Endodermal cell (in vitro differentiated cells): ENCODE data around the gene RUFY2. TPM values are rescaled to one million over a fixed set of nuclear protein-coding genes. Genes with fewer than 3 reads are reported as not detected.

Experiments
- DNase-seq: peaks from one replicate; pipeline ENCODE4 v3.0.0-alpha.2; 2017
- H3K27ac ChIP-seq: 2 replicates; pipeline ENCODE4 v1.5.1; 2013; ENCODE audit warnings: mild to moderate bottlenecking, low read depth, low read length, moderate library complexity
- H3K27me3 ChIP-seq: 2 replicates; pipeline ENCODE4 v1.6.1; 2013; ENCODE audit warnings: mild to moderate bottlenecking, low read length, moderate library complexity; ENCODE audit not compliant: insufficient read depth, control insufficient read depth, poor library complexity, severe bottlenecking
- H3K36me3 ChIP-seq: 2 replicates; pipeline ENCODE4 v1.7.0; 2013; ENCODE audit warnings: mild to moderate bottlenecking, low read length, moderate library complexity; ENCODE audit not compliant: control insufficient read depth, insufficient read depth
- H3K4me1 ChIP-seq: one replicate; pipeline ENCODE4 v1.7.0; 2013; ENCODE audit warnings: low read length; ENCODE audit not compliant: control insufficient read depth, insufficient read depth
- H3K4me3 ChIP-seq: 2 replicates; pipeline ENCODE4 v1.5.1; 2013; ENCODE audit warnings: mild to moderate bottlenecking, low read length, moderate library complexity
- H3K9ac ChIP-seq: 2 replicates; pipeline ENCODE4 v1.6.1; 2013; ENCODE audit warnings: mild to moderate bottlenecking, low read length, moderate library complexity; ENCODE audit not compliant: poor library complexity, severe bottlenecking; ENCODE audit errors: extremely low read depth
- H3K9me3 ChIP-seq: 2 replicates; pipeline ENCODE4 v1.6.1; 2013; ENCODE audit warnings: mild to moderate bottlenecking, low read length, moderate library complexity; ENCODE audit not compliant: control insufficient read depth
- H3K27ac Mint-ChIP-seq: 2 replicates; pipeline ENCODE4 v1.8.0; 2020; ENCODE audit warnings: mixed read lengths
- H3K27me3 Mint-ChIP-seq: 2 replicates; pipeline ENCODE4 v1.8.0; 2021; ENCODE audit warnings: mild to moderate bottlenecking, mixed read lengths; ENCODE audit not compliant: insufficient read depth
- H3K36me3 Mint-ChIP-seq: 2 replicates; pipeline ENCODE4 v1.8.0; 2020; ENCODE audit warnings: low read depth, mixed read lengths
- H3K4me1 Mint-ChIP-seq: 2 replicates; pipeline ENCODE4 v1.8.0; 2020; ENCODE audit warnings: mixed read lengths
- H3K4me3 Mint-ChIP-seq: 2 replicates; pipeline ENCODE4 v1.8.0; 2020; ENCODE audit warnings: mild to moderate bottlenecking, moderate library complexity, mixed read lengths
- H3K9me3 Mint-ChIP-seq: 2 replicates; pipeline ENCODE4 v1.8.0; 2020; ENCODE audit warnings: mild to moderate bottlenecking, mixed read lengths
- CTCF ChIP-seq: fragments of 200-600 bp; sonication (generic); conservative IDR thresholded peaks from 2 replicates; pipeline ENCODE4 v1.5.0; 2021; ENCODE audit warnings: antibody characterized with exemption, mild to moderate bottlenecking
- WGBS, 2 experiments: methylation state at CpG; one replicate each; pipeline versions ENCODE4 v1.1.5 to v1.1.7; 2013; ENCODE audit warnings: missing lambda C conversion rate in 2 of 2, mixed read lengths in 1 of 2; ENCODE audit not compliant: insufficient coverage in 1 of 2, insufficient read length in 1 of 2; 5-methylcytosine and 5-hydroxymethylcytosine counted together
- total RNA-seq, 2 donors: library from RNA; stranded (reverse); fragmentation: NEBNext Ultra II Directional in 1 of 2; extraction: Animal tissue kit (Norgen Biotek cat#: 25700) in 1 of 2; gene quantifications; 2 replicates in 1 of 2; 3 replicates in 1 of 2; pipeline ENCODE4 v1.2.1, GENCODE V29; 2021

RUFY2 gene
- total RNA-seq, 2 donors from 2014 or later = 21.1 to 26.9 TPM

GRCh38 chr10:68442971-68443370 lies 35.9 kb upstream of the RUFY2 start:
- no peak for DNase-seq
- Mint-ChIP-seq H3K27me3 (no peaks in the 10 kb centered on the region), H3K4me3 (no peak overlapping the region), H3K9me3 (no peaks in the 10 kb centered on the region), H3K4me1 (no peaks in the 10 kb centered on the region), H3K36me3 (peaks cover 46% of the 10 kb centered on the region), H3K27ac (no peak overlapping the region)
- WGBS, 2 experiments = 94 to 100% methylated on average over 2 of the region's 2 CpGs
- no peaks in the 10 kb centered on the region for H3K27me3 ChIP-seq
- TF ChIP-seq CTCF = no peak
- peaks cover 57% of the 10 kb centered on the region for H3K36me3 ChIP-seq
- H3K4me3 ChIP-seq = no peak overlapping the region
- no peak overlapping the region for H3K27ac ChIP-seq
- H3K9ac ChIP-seq = no peak overlapping the region
- H3K9me3 ChIP-seq = no peaks in the 10 kb centered on the region
- H3K4me1 ChIP-seq = no peaks in the 10 kb centered on the region

GRCh38 chr10:68440898-68441297 lies 33.8 kb upstream of the RUFY2 start:
- Histone ChIP-seq H3K4me3 (no peak overlapping the region), H3K36me3 (peaks cover 60% of the 10 kb centered on the region), H3K9me3 (no peaks in the 10 kb centered on the region), H3K27ac (no peak overlapping the region), H3K27me3 (no peaks in the 10 kb centered on the region), H3K4me1 (no peaks in the 10 kb centered on the region), H3K9ac (no peak overlapping the region)
- DNase-seq = no peak
- Mint-ChIP-seq H3K4me1 (no peaks in the 10 kb centered on the region), H3K36me3 (peaks cover 52% of the 10 kb centered on the region), H3K9me3 (no peaks in the 10 kb centered on the region), H3K27ac (no peak overlapping the region), H3K4me3 (no peak overlapping the region), H3K27me3 (no peaks in the 10 kb centered on the region)
- TF ChIP-seq CTCF = no peak
- 80 to 93% methylated on average over 2 to 3 of the region's 3 CpGs for WGBS, 2 experiments

- H3K4me3 Mint-ChIP-seq = no peak overlapping the region
- H3K27me3 ChIP-seq = no peaks in the 10 kb centered on the region
- DNase-seq = no peak
- H3K4me1 Mint-ChIP-seq = no peaks in the 10 kb centered on the region
- H3K27ac ChIP-seq = no peak overlapping the region
- peaks cover 66% of the 10 kb centered on the region for H3K36me3 Mint-ChIP-seq
- H3K9me3 ChIP-seq = no peaks in the 10 kb centered on the region
- no peak overlapping the region for H3K9ac ChIP-seq
- H3K36me3 ChIP-seq = peaks cover 61% of the 10 kb centered on the region
- H3K27me3 Mint-ChIP-seq = no peaks in the 10 kb centered on the region
- H3K4me1 ChIP-seq = no peaks in the 10 kb centered on the region
- no peak overlapping the region for H3K4me3 ChIP-seq
- H3K9me3 Mint-ChIP-seq = no peaks in the 10 kb centered on the region
- no peak for TF ChIP-seq CTCF
- no peak overlapping the region for H3K27ac Mint-ChIP-seq
Measured at GRCh38 chr10:68435803-68436202, 28.7 kb upstream of the RUFY2 start.
